Measurements from ENCODE around the gene PRLH.

The PRLH gene

GRCh38 chr2:237577956-237578870 is 11.8 kb downstream of the PRLH start:
- no peak overlapping the region for H3K4me3 ChIP-seq (ENCODE audit: low read depth, low read length)
- no peak for TF ChIP-seq MAX (IDR thresholded peaks at IDR 0.05; ENCODE audit: low read depth, low read length)
- TF ChIP-seq POLR2A (IDR thresholded peaks at IDR 0.05; ENCODE audit: extremely low read depth, insufficient read length), result no peak
- TF ChIP-seq MYC (IDR thresholded peaks at IDR 0.05; ENCODE audit: low read depth, low read length), result no peak

GRCh38 chr2:237581326-237581725 is 15.0 kb downstream of the PRLH start:
- DNase-seq (ENCODE audit: low read depth), result no peak
- H3K4me3 ChIP-seq (ENCODE audit: low read depth, low read length), result no peak overlapping the region
- no peak for TF ChIP-seq MAX (IDR thresholded peaks at IDR 0.05; ENCODE audit: low read depth, low read length)
- TF ChIP-seq CTCF (IDR thresholded peaks at IDR 0.05; ENCODE audit: low read depth, low read length), result no peak
- no peak for TF ChIP-seq MYC (IDR thresholded peaks at IDR 0.05; ENCODE audit: low read depth, low read length)
- no peak for TF ChIP-seq POLR2A (IDR thresholded peaks at IDR 0.05; ENCODE audit: extremely low read depth, insufficient read length)

More at GRCh38 chr2:237577956-237578870, 11.8 kb downstream of the PRLH start:
- no peak for DNase-seq (ENCODE audit: low read depth)

DNA sequence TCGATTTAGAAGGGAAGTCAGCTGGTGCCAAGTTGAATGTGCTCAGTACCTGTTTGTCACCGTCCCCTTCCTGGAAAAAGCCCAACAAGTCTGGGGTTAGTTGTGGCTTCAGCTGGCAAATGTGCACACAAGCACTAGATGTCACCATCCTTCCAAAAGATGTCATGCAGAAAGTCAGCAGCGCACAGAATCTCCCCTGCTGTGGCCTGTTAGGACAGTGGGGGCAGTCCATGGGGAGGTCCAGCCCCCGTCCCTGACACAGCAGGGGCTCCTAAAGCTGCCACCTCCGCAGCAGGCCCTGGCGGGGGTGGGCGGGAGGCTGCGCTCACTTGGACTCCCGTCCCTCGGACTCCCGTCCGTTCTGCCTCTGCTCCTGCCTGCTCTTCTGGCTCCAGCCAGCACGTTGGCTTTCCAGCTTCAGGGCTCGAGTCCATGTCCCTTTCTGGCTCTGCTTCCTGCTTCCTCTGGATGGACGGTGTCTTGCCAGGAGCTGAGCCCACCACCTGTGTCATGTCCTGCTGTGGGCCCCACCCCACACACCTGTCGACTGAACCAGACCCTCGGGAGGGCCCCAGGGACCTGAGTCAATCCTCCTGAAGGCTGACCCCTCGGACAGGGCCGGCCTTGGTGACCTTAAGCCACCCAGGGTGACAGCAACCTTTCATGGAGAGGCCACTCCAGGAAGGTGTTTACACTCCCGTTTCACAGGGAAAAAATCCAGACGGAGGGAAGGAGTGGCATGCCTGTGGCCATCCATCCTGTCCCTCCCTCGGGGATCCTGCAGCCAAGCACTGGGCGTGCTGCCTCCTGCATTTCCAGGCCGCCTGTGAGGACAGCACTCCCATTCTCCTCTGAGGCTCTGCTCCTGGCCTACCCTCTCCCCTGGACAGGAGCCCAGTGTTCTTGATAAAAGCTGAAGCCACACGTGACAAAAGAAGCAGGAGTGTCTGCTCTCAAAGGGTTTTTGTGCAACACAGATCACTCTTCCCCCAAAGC is 15.7 kb downstream of the PRLH start:
- DNase-seq (ENCODE audit: low read depth), result peak; percentile 64
- no peak overlapping the region for H3K4me3 ChIP-seq (ENCODE audit: low read depth, low read length)
- no peak for TF ChIP-seq MYC (IDR thresholded peaks at IDR 0.05; ENCODE audit: low read depth, low read length)
- no peak for TF ChIP-seq POLR2A (IDR thresholded peaks at IDR 0.05; ENCODE audit: extremely low read depth, insufficient read length)
- no peak for TF ChIP-seq MAX (IDR thresholded peaks at IDR 0.05; ENCODE audit: low read depth, low read length)
- peak; percentile 40 for TF ChIP-seq CTCF (IDR thresholded peaks at IDR 0.05; ENCODE audit: low read depth, low read length)

GRCh38 chr2:237583385-237584295 is 17.3 kb downstream of the PRLH start:
- no peak overlapping the region for H3K4me3 ChIP-seq (ENCODE audit: low read depth, low read length)
- TF ChIP-seq CTCF (IDR thresholded peaks at IDR 0.05; ENCODE audit: low read depth, low read length) (no peak), POLR2A (IDR thresholded peaks at IDR 0.05; ENCODE audit: extremely low read depth, insufficient read length) (no peak), MAX (IDR thresholded peaks at IDR 0.05; ENCODE audit: low read depth, low read length) (no peak), MYC (IDR thresholded peaks at IDR 0.05; ENCODE audit: low read depth, low read length) (no peak)
- DNase-seq (ENCODE audit: low read depth), result no peak

DNA sequence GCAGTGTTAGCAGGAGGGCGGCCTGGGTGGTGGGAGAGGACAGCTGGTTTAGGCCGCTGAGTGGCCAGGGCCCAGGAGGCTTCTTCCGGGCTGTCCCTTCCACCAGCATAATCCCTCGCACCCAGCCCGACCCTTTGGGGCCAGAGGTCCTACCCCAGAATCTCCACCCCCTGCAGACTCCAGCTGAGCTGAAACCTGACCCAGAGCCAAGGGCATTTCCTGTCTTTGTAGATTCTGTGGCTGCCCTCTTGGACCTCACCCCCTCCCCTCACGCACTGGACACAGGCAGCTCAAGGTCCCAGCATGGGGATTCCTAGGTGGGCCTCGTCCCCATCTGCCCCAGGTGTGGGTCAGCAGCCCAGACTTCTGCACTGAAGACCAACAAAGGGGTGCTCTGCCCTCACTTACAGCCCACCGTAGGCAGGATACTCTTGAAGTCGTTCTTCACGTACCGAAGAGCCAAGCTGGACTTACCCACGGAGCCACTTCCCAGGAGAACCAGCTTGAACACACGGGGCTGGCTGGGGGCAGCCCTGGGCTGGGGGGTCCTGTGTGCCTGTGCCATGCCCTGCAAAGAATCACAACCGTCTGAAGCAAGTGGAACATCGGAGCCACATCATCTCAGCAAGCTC is 19.3 kb downstream of the PRLH start:
- no peak for TF ChIP-seq CTCF (IDR thresholded peaks at IDR 0.05; ENCODE audit: low read depth, low read length)
- no peak for TF ChIP-seq POLR2A (IDR thresholded peaks at IDR 0.05; ENCODE audit: extremely low read depth, insufficient read length)
- TF ChIP-seq MAX (IDR thresholded peaks at IDR 0.05; ENCODE audit: low read depth, low read length), result no peak
- no peak for TF ChIP-seq MYC (IDR thresholded peaks at IDR 0.05; ENCODE audit: low read depth, low read length)
- no peak overlapping the region for H3K4me3 ChIP-seq (ENCODE audit: low read depth, low read length)
- DNase-seq (ENCODE audit: low read depth), result no peak

Data from NB4 (cell line).